HEK293T (cell line): ENCODE measurements around the gene SMG6.

Source experiments
- CTCF ChIA-PET: fragments of 350-600 bp; formaldehyde crosslinking; extraction: SDS; loops from one replicate; lab custom pipeline; 2021; ENCODE audit warnings: antibody characterized with exemption, inconsistent platforms; lab: Yijun Ruan, JAX
- POLR2A ChIA-PET: fragments of 350-600 bp; formaldehyde crosslinking; extraction: SDS; loops from one replicate; lab custom pipeline; 2020; ENCODE audit warnings: antibody characterized with exemption, inconsistent platforms; lab: Yijun Ruan, JAX
- DNase-seq: peaks from one replicate; pipeline ENCODE4 v3.0.0; 2012; ENCODE audit warnings: mixed read lengths; ENCODE audit errors: extremely low spot score
- ARNT ChIP-seq: fragments of 450-650 bp; IDR thresholded peaks from 2 replicates; pipeline ENCODE4 v1.6.1; 2017; ENCODE audit warnings: mild to moderate bottlenecking
- BHLHE40 ChIP-seq: fragments of 450-650 bp; IDR thresholded peaks from 2 replicates; pipeline ENCODE4 v1.6.1; 2016; ENCODE audit warnings: mild to moderate bottlenecking, moderate library complexity, borderline replicate concordance
- CTBP1 ChIP-seq: fragments of 450-650 bp; IDR thresholded peaks from 2 replicates; pipeline ENCODE4 v1.6.1; 2016; ENCODE audit warnings: borderline replicate concordance
- ELF4 ChIP-seq: fragments of 450-650 bp; IDR thresholded peaks from 2 replicates; pipeline ENCODE4 v1.6.1; 2017; ENCODE audit warnings: antibody characterized with exemption
- FOXA1 ChIP-seq: fragments of 450-650 bp; IDR thresholded peaks from 2 replicates; pipeline ENCODE4 v1.6.1; 2016; ENCODE audit warnings: mild to moderate bottlenecking
- FOXK2 ChIP-seq: fragments of 450-650 bp; IDR thresholded peaks from 2 replicates; pipeline ENCODE4 v1.6.1; 2016; ENCODE audit warnings: mild to moderate bottlenecking
- FOXM1 ChIP-seq: fragments of 450-650 bp; IDR thresholded peaks from 2 replicates; pipeline ENCODE4 v1.6.1; 2017; ENCODE audit warnings: mild to moderate bottlenecking, borderline replicate concordance
- HDGF ChIP-seq: fragments of 450-650 bp; IDR thresholded peaks from 2 replicates; pipeline ENCODE4 v1.6.1; 2017; ENCODE audit warnings: antibody characterized with exemption, borderline replicate concordance
- L3MBTL2 ChIP-seq: fragments of 450-650 bp; conservative IDR thresholded peaks from 2 replicates; pipeline ENCODE4 v1.6.1; 2016; ENCODE audit warnings: mild to moderate bottlenecking
- LEF1 ChIP-seq: fragments of 450-650 bp; IDR thresholded peaks from 2 replicates; pipeline ENCODE4 v1.6.1; 2017; ENCODE audit warnings: mild to moderate bottlenecking, borderline replicate concordance
- NFRKB ChIP-seq: fragments of 450-650 bp; IDR thresholded peaks from 2 replicates; pipeline ENCODE4 v1.6.1; 2016; ENCODE audit warnings: mild to moderate bottlenecking, moderate library complexity
- SP1 ChIP-seq: fragments of 450-650 bp; IDR thresholded peaks from 2 replicates; pipeline ENCODE4 v1.6.1; 2017
- SUZ12 ChIP-seq: fragments of 450-650 bp; IDR thresholded peaks from 2 replicates; pipeline ENCODE4 v1.6.1; 2016; ENCODE audit warnings: mild to moderate bottlenecking
- TARDBP ChIP-seq: fragments of 450-650 bp; IDR thresholded peaks from 2 replicates; pipeline ENCODE4 v1.6.1; 2016
- ZNF384 ChIP-seq: fragments of 450-650 bp; IDR thresholded peaks from 2 replicates; pipeline ENCODE4 v1.6.1; 2016
- TF ChIP-seq, protein P1 (sequence below): fragments of 450-650 bp; IDR thresholded peaks from 2 replicates; pipeline ENCODE4 v1.6.1; 2016

The SMG6 gene

GRCh38 chr17:2138761-2139160 lies 164.8 kb downstream of the SMG6 start:
- DNase-seq = peak; percentile 44
- POLR2A ChIA-PET = no interaction called here
- TF ChIP-seq FOXA1 = no peak
- no peak for TF ChIP-seq HDGF
- TF ChIP-seq ARNT = no peak
- TF ChIP-seq SUZ12 = no peak
- no peak for TF ChIP-seq CTBP1
- no peak for TF ChIP-seq BHLHE40
- no peak for TF ChIP-seq NFRKB
- TF ChIP-seq LEF1 = no peak
- TF ChIP-seq SP1 = no peak
- TF ChIP-seq FOXM1 = no peak
- TF ChIP-seq, protein P1, sequence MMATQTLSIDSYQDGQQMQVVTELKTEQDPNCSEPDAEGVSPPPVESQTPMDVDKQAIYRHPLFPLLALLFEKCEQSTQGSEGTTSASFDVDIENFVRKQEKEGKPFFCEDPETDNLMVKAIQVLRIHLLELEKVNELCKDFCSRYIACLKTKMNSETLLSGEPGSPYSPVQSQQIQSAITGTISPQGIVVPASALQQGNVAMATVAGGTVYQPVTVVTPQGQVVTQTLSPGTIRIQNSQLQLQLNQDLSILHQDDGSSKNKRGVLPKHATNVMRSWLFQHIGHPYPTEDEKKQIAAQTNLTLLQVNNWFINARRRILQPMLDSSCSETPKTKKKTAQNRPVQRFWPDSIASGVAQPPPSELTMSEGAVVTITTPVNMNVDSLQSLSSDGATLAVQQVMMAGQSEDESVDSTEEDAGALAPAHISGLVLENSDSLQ = no peak
- TF ChIP-seq L3MBTL2 = no peak
- no peak for TF ChIP-seq TARDBP
- TF ChIP-seq FOXK2 = no peak
- no peak for TF ChIP-seq ZNF384
- no peak for TF ChIP-seq ELF4
- CTCF ChIA-PET = no interaction called here

GRCh38 chr17:2138318-2138717 lies 165.3 kb downstream of the SMG6 start:
- DNase-seq = peak; percentile 49
- CTCF ChIA-PET = no interaction called here
- no peak for TF ChIP-seq ZNF384
- TF ChIP-seq FOXM1 = no peak
- TF ChIP-seq HDGF = no peak
- no peak for TF ChIP-seq NFRKB
- no peak for TF ChIP-seq FOXK2
- TF ChIP-seq ARNT = no peak
- no peak for TF ChIP-seq SP1
- no peak for TF ChIP-seq SUZ12
- TF ChIP-seq L3MBTL2 = no peak
- no peak for TF ChIP-seq LEF1
- TF ChIP-seq CTBP1 = no peak
- no peak for TF ChIP-seq ELF4
- TF ChIP-seq FOXA1 = no peak
- POLR2A ChIA-PET = no interaction called here

- POLR2A ChIA-PET = no interaction called here
- CTCF ChIA-PET = no interaction called here
- DNase-seq = no peak
- TF ChIP-seq HDGF = no peak
- TF ChIP-seq SP1 = no peak
- no peak for TF ChIP-seq TARDBP
- TF ChIP-seq FOXK2 = no peak
- TF ChIP-seq FOXA1 = no peak
- no peak for TF ChIP-seq NFRKB
- TF ChIP-seq L3MBTL2 = no peak
- no peak for TF ChIP-seq BHLHE40
- no peak for TF ChIP-seq SUZ12
- TF ChIP-seq ARNT = no peak
- TF ChIP-seq CTBP1 = no peak
- TF ChIP-seq, protein P1 = no peak
- no peak for TF ChIP-seq LEF1
- no peak for TF ChIP-seq FOXM1
- TF ChIP-seq ZNF384 = no peak
Observed at GRCh38 chr17:2137342-2138098, 166.1 kb downstream of the SMG6 start.

DNA sequence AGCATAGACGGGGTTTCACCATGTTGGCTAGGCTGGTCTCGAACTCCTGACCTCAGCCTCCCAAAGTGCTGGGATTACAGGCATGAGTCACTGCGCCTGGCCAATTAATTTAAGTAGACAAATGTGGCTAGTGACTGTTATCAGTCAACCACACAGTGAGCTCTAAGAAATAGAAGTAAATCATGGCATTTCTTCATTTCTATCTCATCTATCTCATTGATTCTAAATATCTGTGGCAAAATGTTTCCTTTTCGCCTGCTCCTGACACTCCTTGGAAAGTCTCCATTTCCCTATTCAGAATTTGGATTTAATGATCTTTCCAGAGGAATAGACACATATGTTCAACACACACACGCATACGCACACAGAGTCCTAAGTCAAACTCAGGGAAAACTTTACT lies 167.3 kb downstream of the SMG6 start:
- ChIA-PET CTCF (no interaction called here), POLR2A (no interaction called here)
- TF ChIP-seq ELF4 = no peak
- TF ChIP-seq FOXK2 = no peak
- no peak for TF ChIP-seq SP1
- no peak for DNase-seq

GRCh38 chr17:2128011-2128410 lies 175.6 kb downstream of the SMG6 start:
- CTCF ChIA-PET = no interaction called here
- no peak for DNase-seq
- POLR2A ChIA-PET = no interaction called here
- TF ChIP-seq TARDBP (no peak), L3MBTL2 (no peak), FOXM1 (no peak), CTBP1 (no peak), NFRKB (no peak), FOXK2 (no peak), SP1 (no peak), LEF1 (no peak), SUZ12 (no peak), BHLHE40 (no peak), HDGF (no peak)
- TF ChIP-seq, protein P1 = no peak

DNA sequence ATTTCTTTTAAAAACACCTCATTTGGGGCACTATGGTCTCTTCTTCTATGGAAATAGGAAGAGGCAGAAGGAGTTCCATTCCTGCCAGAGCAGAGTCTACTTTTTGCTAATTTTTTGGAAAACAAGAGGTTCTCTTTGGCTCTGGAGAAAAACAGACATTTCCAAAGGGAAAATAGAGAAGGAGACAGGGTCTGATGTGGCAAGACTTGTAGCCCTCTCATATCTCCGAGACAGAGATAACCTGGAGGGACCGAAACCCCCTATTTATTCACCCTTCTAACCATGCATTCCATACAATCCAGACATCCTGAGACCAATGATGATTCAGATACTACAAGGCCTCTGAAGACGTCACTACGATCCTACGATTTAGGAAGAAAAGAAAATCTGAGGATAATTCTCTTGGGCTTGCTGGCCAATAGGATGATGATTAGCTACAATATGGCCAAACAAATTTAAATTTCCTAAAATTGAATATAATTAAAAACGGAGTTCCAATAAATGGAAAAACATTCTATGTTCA lies 178.5 kb downstream of the SMG6 start:
- no peak for TF ChIP-seq TARDBP
- no peak for TF ChIP-seq BHLHE40
- no peak for TF ChIP-seq FOXK2
- no peak for TF ChIP-seq ELF4
- TF ChIP-seq L3MBTL2 = no peak
- no peak for TF ChIP-seq SUZ12
- TF ChIP-seq, protein P1 = no peak
- POLR2A ChIA-PET = no interaction called here
- DNase-seq = no peak
- CTCF ChIA-PET = no interaction called here
